K562 (cell line): ENCODE measurements around the gene PAFAH1B1. TPM values are rescaled to one million over a fixed set of nuclear protein-coding genes. Genes with fewer than 3 reads are reported as not detected.
"Not testable (repeated sequence)": the region's sequence is repeated elsewhere in the genome, so short reads cannot be mapped to it uniquely, and the experiment has no call there.

ENCODE experiments used
- ATAC-seq: fragments of 200-7000 bp; cut with Tn5 transposase; 3 replicates; pipeline ENCODE4 v1.9.1; 2020; ENCODE audit warnings: moderate library complexity
- BruUV-seq: library from RNA; stranded (reverse); fragments of 400-500 nt; replicated peaks from 2 replicates; lab custom pipeline; 2021; lab: Mats Ljungman, UMichigan
- CTCF ChIA-PET: fragments of 300-600 bp; formaldehyde crosslinking; extraction: SDS; loops from one replicate; lab custom pipeline; 2021; ENCODE audit warnings: low intra/inter-chr PET ratio; lab: Yijun Ruan, JAX
- POLR2A ChIA-PET: fragments of 300-600, 350-650 bp; sonication (Branson Sonifier 250); formaldehyde crosslinking; extraction: SDS; loops from one replicate; lab custom pipeline; 2021; ENCODE audit warnings: antibody characterized with exemption, inconsistent platforms; lab: Yijun Ruan, JAX
- DNase-seq, 4 experiments: peaks; one replicate each; pipeline versions ENCODE4 v3.0.0 to v3.0.0-alpha.2; 2011 to 2018; ENCODE audit warnings: low spot score in 3 of 4, mixed read lengths in 3 of 4; ENCODE audit errors: extremely low read depth in 1 of 4
- FAIRE-seq: peaks from 2 replicates; lab custom pipeline; 2011; peaks lifted over from hg19 to GRCh38; lab: Jason Lieb, UNC
- H2AFZ ChIP-seq: 2 replicates; pipeline ENCODE4 v1.6.0; 2011; ENCODE audit warnings: low read depth, low read length, control low read depth, inconsistent platforms
- H3K27ac ChIP-seq: fragments of 200-600 bp; 3 replicates; pipeline ENCODE4 v1.8.0; 2011; ENCODE audit warnings: low read depth, mild to moderate bottlenecking, control low read depth, inconsistent platforms, low read length, moderate library complexity, mixed read lengths; ENCODE audit errors: extremely low read depth
- H3K27me3 ChIP-seq, 2 experiments: fragments of 300-600 bp in 1 of 2; 2 replicates in 1 of 2; 3 replicates in 1 of 2; pipeline versions ENCODE4 v1.6.0 to v1.8.0; 2011; ENCODE audit warnings: inconsistent platforms in 2 of 2, low read length in 2 of 2, mild to moderate bottlenecking in 1 of 2, mixed read lengths in 1 of 2, moderate library complexity in 1 of 2; ENCODE audit not compliant: control insufficient read depth in 2 of 2, insufficient read depth in 2 of 2
- H3K36me3 ChIP-seq: fragments of 300-600 bp; 3 replicates; pipeline ENCODE4 v1.8.0; 2011; ENCODE audit warnings: mild to moderate bottlenecking, low read length, inconsistent platforms; ENCODE audit not compliant: control insufficient read depth, insufficient read depth
- H3K4me1 ChIP-seq, 2 experiments: fragments of 200-600 bp in 1 of 2; replicated peaks in 1 of 2; 2 replicates in 1 of 2; 3 replicates in 1 of 2; pipeline versions ENCODE4 v1.5.1 to v1.8.0; 2011; ENCODE audit warnings: inconsistent platforms in 2 of 2, low read length in 2 of 2, mild to moderate bottlenecking in 1 of 2, mixed read lengths in 1 of 2, moderate library complexity in 1 of 2; ENCODE audit not compliant: control insufficient read depth in 2 of 2, insufficient read depth in 2 of 2
- H3K4me2 ChIP-seq: 2 replicates; pipeline ENCODE4 v1.6.1; 2011; ENCODE audit warnings: low read length, control low read depth, inconsistent platforms, mixed read lengths; ENCODE audit not compliant: insufficient read depth
- H3K4me3 ChIP-seq: fragments of 200-600 bp; sonication (generic), shearing (Covaris generic); 2 replicates; pipeline ENCODE4 v1.5.1; 2016; ENCODE audit warnings: control low read depth, inconsistent platforms
- H3K79me2 ChIP-seq: fragments of 200-600 bp; 3 replicates; pipeline ENCODE4 v1.8.0; 2011; ENCODE audit warnings: low read length, inconsistent platforms; ENCODE audit not compliant: control insufficient read depth, insufficient read depth
- H3K9ac ChIP-seq, 2 experiments: 2 replicates each; pipeline versions ENCODE4 v1.6.0 to v1.6.1; 2011; ENCODE audit warnings: low read depth in 2 of 2, low read length in 2 of 2, control low read depth in 1 of 2, inconsistent platforms in 1 of 2, mild to moderate bottlenecking in 1 of 2, mixed read lengths in 1 of 2; ENCODE audit not compliant: insufficient read depth in 1 of 2
- H3K9me1 ChIP-seq: one replicate; pipeline ENCODE4 v1.6.0; 2011; ENCODE audit warnings: inconsistent platforms, mild to moderate bottlenecking, low read length, moderate library complexity; ENCODE audit not compliant: control insufficient read depth, insufficient read depth
- H3K9me3 ChIP-seq: replicated peaks from 2 replicates; pipeline ENCODE4 v1.5.1; 2011; ENCODE audit warnings: low read depth, low read length, inconsistent platforms; ENCODE audit not compliant: control insufficient read depth, insufficient read depth
- H4K20me1 ChIP-seq: replicated peaks from 2 replicates; pipeline ENCODE4 v1.6.1; 2011; ENCODE audit warnings: low read length, inconsistent platforms, mixed read lengths; ENCODE audit not compliant: control insufficient read depth, insufficient read depth
- ARID1B ChIP-seq: fragments of 450-650 bp; IDR thresholded peaks from 2 replicates; pipeline ENCODE4 v1.6.1; 2016; ENCODE audit warnings: antibody characterized with exemption, mild to moderate bottlenecking, inconsistent platforms
- CBFA2T3 ChIP-seq: fragments of 450-650 bp; IDR thresholded peaks from 2 replicates; pipeline ENCODE4 v1.6.1; 2017
- POLR2G ChIP-seq: fragments of 200-400 bp; formaldehyde crosslinking; IDR thresholded peaks from 2 replicates; pipeline ENCODE4 v1.6.1; 2017; ENCODE audit warnings: low read depth, mild to moderate bottlenecking, antibody characterized with exemption, low read length, moderate library complexity
- RBFOX2 ChIP-seq: fragments of 200-400 bp; formaldehyde crosslinking; IDR thresholded peaks from 2 replicates; pipeline ENCODE4 v1.6.1; 2017; ENCODE audit warnings: low read depth, mild to moderate bottlenecking, low read length, moderate library complexity
- WGBS: fragments of 100-300 bp; shearing (Covaris generic); methylation state at CpG from one replicate; pipeline ENCODE4 v1.1.6; 2016; ENCODE audit warnings: low coverage, mixed read lengths; ENCODE audit not compliant: insufficient coverage; ENCODE audit errors: missing lambda C conversion rate; 5-methylcytosine and 5-hydroxymethylcytosine counted together
- in situ Hi-C: fragments of 300-500 bp; cut with MboI; formaldehyde crosslinking; loops from 4 replicates; pipeline ENCODE4 v1.15.0; 2018; ENCODE audit warnings: inconsistent platforms, mixed read lengths
- intact Hi-C: fragments of 100-400 bp; cut with micrococcal nuclease; formaldehyde crosslinking; loops from 2 replicates; pipeline ENCODE4 v1.14.2; 2022
- polyA plus RNA-seq, 8 experiments: library from polyadenylated mRNA; depleted of rRNA in 4 of 8; stranded (reverse) in 5 of 8; unstranded in 3 of 8; fragments of >200 nt; fragmentation: Nextera tagmentation in 2 of 8; fragmentation: Illumina TruSeq in 1 of 8; extraction: Ambion mirVana in 2 of 8; extraction: Trizol in 1 of 8; gene quantifications; 2 replicates each; pipeline versions ENCODE4 v1.2.1 to v1.2.3, GENCODE V29; 2011 to 2014; ENCODE audit warnings: inconsistent platforms in 1 of 8, missing spikeins in 1 of 8
- total RNA-seq, 7 experiments: library from RNA; depleted of rRNA in 6 of 7; stranded (reverse); fragments of >200 nt in 6 of 7; fragmentation: Illumina TruSeq in 2 of 7; extraction: Trizol in 2 of 7; gene quantifications; 2 replicates each; pipeline versions ENCODE4 v1.2.1 to v1.2.3, GENCODE V29; 2011 to 2021; ENCODE audit warnings: low replicate concordance in 1 of 7
- TF ChIP-seq, protein P1 (sequence below): conservative IDR thresholded peaks from 2 replicates; pipeline ENCODE4 v1.6.1; 2011; ENCODE audit warnings: low read depth, mild to moderate bottlenecking, low read length; ENCODE audit not compliant: control insufficient read depth

Gene PAFAH1B1
- total and polyA plus RNA-seq, 9 of the 15 experiments (the other 6 are each of a cell fraction or from before 2014, with no cell fraction given): 23.3 to 66.4 (median 40.2) TPM

DNA sequence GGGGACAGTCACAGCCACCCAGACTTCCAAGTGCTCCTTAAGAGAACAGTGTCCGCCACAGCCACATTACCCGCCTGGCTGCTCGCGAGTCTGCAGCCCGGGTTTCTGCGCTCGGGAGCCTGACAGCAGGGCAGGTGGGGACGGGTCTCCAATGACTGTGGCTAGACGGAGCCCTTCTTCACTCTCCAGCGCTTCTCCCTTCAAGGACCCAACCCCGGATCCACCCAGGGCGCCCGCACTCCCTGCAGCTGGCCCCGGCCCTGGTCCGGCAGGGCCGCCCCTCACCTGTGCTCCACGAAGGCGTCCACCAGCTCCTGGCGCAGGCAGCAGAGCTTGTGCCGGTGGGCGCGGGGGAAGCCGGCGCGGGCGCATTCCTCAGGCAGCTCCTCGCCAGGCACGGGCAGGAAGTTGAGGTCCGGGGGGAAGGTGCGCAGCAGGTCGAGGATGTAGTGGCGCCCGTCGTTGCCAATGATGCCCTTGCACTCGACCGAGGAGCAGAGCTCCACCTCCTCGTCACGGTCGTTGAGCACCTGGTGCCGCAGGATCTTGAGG is 104.2 kb downstream of the PAFAH1B1 start:
- H3K36me3 ChIP-seq: peaks cover 86% of the 10 kb centered on the region; the same call in 1 of the 3 replicates

DNA sequence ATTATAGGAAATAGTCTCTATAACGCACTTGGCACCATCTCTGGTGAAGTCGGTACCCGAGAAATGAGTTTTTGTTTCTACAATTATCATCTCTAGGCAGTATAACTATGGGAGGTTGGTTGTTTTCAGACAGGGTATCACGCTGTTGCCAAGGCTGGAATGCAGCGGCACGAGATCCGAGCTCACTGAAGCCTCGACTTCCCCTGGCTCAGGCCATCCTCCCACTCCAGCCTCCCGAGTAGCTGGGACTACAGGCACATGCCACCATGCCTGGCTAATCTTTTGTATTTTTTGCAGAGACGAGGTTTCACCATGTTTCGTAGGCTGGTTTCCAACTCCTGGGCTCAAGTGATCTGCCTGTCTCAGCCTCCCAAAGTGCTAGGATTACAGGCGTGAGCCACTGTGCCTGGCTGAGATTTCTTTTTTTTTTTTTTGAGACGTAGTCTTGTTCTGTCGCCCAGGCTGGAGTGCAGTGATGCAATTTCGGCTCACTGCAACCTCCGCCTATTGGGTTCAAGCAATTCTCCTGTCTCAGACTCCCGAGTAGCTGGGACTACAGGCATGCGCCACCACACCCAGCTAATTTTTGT is 105.9 kb downstream of the PAFAH1B1 start:
- intact Hi-C loops, in situ Hi-C loops, CTCF ChIA-PET, FAIRE-seq, H2AFZ ChIP-seq, H3K4me3 ChIP-seq, H3K9me1 ChIP-seq, H3K4me1 ChIP-seq, H3K9me3 ChIP-seq, ATAC-seq, BruUV-seq, H3K4me2 ChIP-seq, H3K79me2 ChIP-seq, DNase-seq, H3K27ac ChIP-seq, H4K20me1 ChIP-seq, H3K27me3 ChIP-seq, H3K9ac ChIP-seq: not testable (repeated sequence)
- H3K36me3 ChIP-seq: peaks cover 90% of the 10 kb centered on the region; the same call in 1 of the 3 replicates
- 93% methylated on average over 11 of the region's 18 CpGs for WGBS
- POLR2A ChIA-PET: interaction anchor here (1.2 to 1.5 kb wide), 2 partner anchors 11 to 14 kb away, joined by 4 to 5 read pairs; no protein-coding TSS in a partner anchor

More for the DNA sequence above, 104.2 kb downstream of the PAFAH1B1 start:
- ChIA-PET POLR2A (interaction anchor here (1.0 kb wide), 1 partner anchor 59 kb away, joined by 5 read pairs; no protein-coding TSS in a partner anchor), CTCF (no interaction called here)
- Histone ChIP-seq H3K4me3 (no peak overlapping the region), H4K20me1 (no peaks in the 10 kb centered on the region), H3K4me2 (no peak overlapping the region), H3K9ac (no peak overlapping the region), H3K27me3 (no peaks in the 10 kb centered on the region), H3K27ac (no peak overlapping the region), H3K4me1 (peaks cover 0 to 16% of the 10 kb centered on the region in 2 experiments; a peak in 2 of 5 replicates), H3K9me1 (no peaks in the 10 kb centered on the region), H3K79me2 (no peaks in the 10 kb centered on the region), H3K9me3 (no peaks in the 10 kb centered on the region), H2AFZ (no peak overlapping the region)
- FAIRE-seq (no peak), DNase-seq (peak in 1 of 4 experiments; percentile 5), ATAC-seq (no peak)
- 95% methylated on average over 16 of the region's 40 CpGs for WGBS
- in situ Hi-C loops (no loop called here), intact Hi-C loops (no loop called here)
- BruUV-seq: no TSS peak
- TF ChIP-seq POLR2G: peak; percentile 52
- TF ChIP-seq, protein P1, sequence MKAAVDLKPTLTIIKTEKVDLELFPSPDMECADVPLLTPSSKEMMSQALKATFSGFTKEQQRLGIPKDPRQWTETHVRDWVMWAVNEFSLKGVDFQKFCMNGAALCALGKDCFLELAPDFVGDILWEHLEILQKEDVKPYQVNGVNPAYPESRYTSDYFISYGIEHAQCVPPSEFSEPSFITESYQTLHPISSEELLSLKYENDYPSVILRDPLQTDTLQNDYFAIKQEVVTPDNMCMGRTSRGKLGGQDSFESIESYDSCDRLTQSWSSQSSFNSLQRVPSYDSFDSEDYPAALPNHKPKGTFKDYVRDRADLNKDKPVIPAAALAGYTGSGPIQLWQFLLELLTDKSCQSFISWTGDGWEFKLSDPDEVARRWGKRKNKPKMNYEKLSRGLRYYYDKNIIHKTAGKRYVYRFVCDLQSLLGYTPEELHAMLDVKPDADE: no peak
- TF ChIP-seq ARID1B: no peak
- TF ChIP-seq RBFOX2: peak; percentile 7; the same call in 1 of the 2 replicates
- no peak for TF ChIP-seq CBFA2T3
